ENCODE data around the gene ARFRP1.

The ARFRP1 gene

DNA sequence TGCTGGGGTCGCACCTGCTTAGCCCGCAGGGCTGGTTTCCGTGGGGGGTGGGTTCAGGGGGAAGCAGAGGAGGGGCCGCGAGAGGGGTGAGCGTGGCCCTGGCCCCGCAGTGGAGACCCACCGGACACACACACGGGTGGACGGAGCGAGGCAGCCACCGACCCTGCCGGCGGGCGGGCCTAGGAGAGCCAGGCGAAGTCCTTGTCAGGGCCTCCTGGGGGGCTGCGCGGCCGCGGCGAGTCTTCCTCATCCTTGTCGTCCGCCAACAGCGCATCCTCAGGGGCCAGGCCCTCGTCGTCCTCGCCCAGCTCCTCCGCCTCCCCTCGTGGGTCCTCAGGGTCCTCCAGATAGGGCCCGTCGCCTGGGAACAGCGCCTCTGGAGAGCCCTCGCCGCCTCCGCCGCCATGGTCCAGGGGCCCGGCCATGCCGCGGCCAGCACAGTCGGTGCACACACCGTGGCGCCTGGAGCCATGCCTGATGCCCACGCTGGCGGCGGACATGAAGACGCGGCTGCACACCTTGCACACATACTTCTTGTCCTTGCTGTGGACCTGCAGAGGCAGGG is 39.1 kb upstream of the ARFRP1 start:
- H3K4me3 ChIP-seq (ENCODE audit: low read length): no peak overlapping the region
- no peak for TF ChIP-seq CTCF (conservative IDR thresholded peaks at IDR 0.05; ENCODE audit: low read depth, low read length)
- DNase-seq (ENCODE audit: low read depth): no peak

DNA sequence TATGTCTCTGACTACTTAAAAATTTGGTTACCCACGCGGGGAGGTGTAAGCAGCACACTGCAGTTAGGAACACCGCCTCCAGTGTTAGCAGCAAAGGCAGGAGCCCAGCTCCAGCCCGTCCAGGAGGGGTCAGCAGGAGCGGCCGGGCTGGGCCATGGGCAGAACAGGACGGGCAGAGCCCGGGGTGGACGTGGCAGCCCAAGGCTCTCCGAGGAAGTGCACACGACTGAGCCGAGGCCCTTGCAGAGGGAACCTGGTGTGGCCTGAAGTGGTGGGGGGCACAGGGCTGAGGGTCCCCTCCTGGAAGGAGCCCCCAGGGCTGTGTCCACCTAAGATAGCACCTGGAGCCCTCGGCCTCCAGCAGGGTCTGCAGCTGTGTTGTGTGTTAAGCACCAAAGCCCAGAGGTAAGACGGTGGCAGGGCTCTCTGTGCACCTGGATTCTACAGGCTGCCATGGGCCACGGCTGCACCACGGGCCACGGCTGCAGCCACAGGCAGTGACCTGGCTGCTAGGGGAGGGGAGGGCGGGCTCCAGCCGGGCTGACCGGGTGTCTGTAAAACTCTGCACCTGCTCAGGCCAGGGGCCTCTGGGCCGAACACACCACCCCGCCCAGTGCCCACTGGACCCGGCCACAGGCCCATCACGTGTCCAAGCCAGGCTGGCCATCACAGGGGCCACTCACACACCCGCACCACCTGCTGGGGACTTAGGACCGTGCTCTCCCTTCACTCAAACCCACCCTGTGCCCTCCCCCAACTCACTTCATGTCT is 38.4 kb upstream of the ARFRP1 start:
- DNase-seq (ENCODE audit: low read depth): no peak
- H3K4me3 ChIP-seq (ENCODE audit: low read length): no peak overlapping the region
- TF ChIP-seq CTCF (conservative IDR thresholded peaks at IDR 0.05; ENCODE audit: low read depth, low read length): no peak

GRCh38 chr20:63745424-63745805 is 37.6 kb upstream of the ARFRP1 start:
- no peak for TF ChIP-seq CTCF (conservative IDR thresholded peaks at IDR 0.05; ENCODE audit: low read depth, low read length)
- DNase-seq (ENCODE audit: low read depth): no peak
- H3K4me3 ChIP-seq (ENCODE audit: low read length): no peak overlapping the region

- no peak for DNase-seq (ENCODE audit: low read depth)
- TF ChIP-seq CTCF (conservative IDR thresholded peaks at IDR 0.05; ENCODE audit: low read depth, low read length): no peak
Measured at GRCh38 chr20:63744574-63745423, 37.0 kb upstream of the ARFRP1 start.

DNA sequence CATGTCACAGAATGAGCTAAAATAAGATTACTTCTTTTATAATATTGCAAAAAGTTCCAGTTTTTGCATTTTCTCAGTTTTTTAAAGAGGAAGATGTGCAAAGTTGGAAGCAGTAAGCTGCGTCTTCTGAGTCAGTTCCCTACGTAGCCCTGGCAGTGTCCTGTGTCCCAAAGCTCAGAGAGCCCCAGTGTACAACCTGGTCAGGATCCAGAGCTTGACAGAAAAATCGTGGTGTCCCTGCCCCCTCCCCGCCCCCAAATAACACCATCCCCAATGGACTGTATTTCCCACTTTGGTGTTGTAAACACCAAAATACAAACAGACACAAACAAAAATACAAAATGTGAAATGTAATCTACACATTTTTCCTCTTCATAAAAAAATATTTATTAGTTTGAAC is 36.4 kb upstream of the ARFRP1 start:
- TF ChIP-seq CTCF (conservative IDR thresholded peaks at IDR 0.05; ENCODE audit: low read depth, low read length): no peak
- DNase-seq (ENCODE audit: low read depth): no peak
- H3K4me3 ChIP-seq (ENCODE audit: low read length): no peak overlapping the region

More at GRCh38 chr20:63744574-63745423, 37.0 kb upstream of the ARFRP1 start:
- no peak overlapping the region for H3K4me3 ChIP-seq (ENCODE audit: low read length)

DNA sequence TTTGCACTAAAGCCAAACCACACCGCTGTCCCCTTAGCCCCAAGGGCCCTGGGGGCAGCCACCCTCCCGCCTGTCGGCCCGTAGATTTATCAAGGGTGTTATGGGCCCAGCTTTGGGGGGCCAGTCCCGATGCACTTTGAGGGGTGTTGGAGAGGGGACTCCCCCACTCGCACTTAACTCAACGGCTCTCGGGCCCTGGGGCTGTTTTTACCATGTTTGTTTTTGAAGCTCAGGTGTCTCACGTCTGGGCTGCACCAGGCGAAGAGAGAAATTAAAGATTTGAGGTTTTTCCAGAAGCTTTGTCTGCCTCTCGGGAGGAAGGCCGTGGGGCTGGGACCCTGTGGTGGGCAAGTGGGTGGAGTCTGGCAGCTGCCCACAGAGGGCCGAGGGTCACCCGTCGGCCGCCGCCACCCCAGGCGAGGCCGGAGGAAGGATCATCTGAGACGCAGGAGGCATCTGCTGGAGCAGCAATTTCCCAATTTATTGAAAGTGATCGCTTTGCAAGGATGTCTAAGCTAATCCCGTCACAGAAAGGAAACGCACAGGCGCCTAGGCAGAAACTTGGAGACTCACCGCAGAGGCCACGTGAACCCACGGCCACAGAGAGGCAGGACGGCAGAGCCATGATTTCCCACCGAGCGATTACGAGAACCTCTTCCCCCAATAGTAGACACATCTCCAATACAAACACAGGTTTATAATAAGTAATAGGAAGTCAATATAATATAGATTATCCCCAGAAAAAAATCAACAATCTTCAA is 35.6 kb upstream of the ARFRP1 start:
- no peak overlapping the region for H3K4me3 ChIP-seq (ENCODE audit: low read length)

More for the DNA sequence above, 35.6 kb upstream of the ARFRP1 start:
- no peak for TF ChIP-seq CTCF (conservative IDR thresholded peaks at IDR 0.05; ENCODE audit: low read depth, low read length)
- DNase-seq (ENCODE audit: low read depth): no peak

Data from retinal pigment epithelial cell (primary cell).